K562 (cell line): ENCODE results near the gene PPP6C. TPM values are rescaled to one million over a fixed set of nuclear protein-coding genes. Genes with fewer than 3 reads are reported as not detected.
A peak's percentile ranks its signal among the peaks of the same experiment; 100 is the strongest.

Source experiments
- ATF1 ChIP-seq, 2 experiments: fragments of 450-650 bp in 1 of 2; IDR thresholded peaks; 2 replicates each; pipeline ENCODE4 v1.6.1; 2016; ENCODE audit warnings: missing compliant biosample characterization in 1 of 2, missing genetic modification characterization in 1 of 2
- ATF7 ChIP-seq: fragments of 450-650 bp; IDR thresholded peaks from 2 replicates; pipeline ENCODE4 v1.7.1; 2014; ENCODE audit warnings: mild to moderate bottlenecking, moderate library complexity
- BHLHE40 ChIP-seq: IDR thresholded peaks from 2 replicates; pipeline ENCODE4 v1.6.1; 2011; ENCODE audit warnings: low read length, improper control_type of control experiment
- C11orf30 ChIP-seq: fragments of 450-650 bp; IDR thresholded peaks from 2 replicates; pipeline ENCODE4 v1.6.1; 2016; ENCODE audit warnings: low read depth, mild to moderate bottlenecking
- CC2D1A ChIP-seq: fragments of 450-650 bp; IDR thresholded peaks from 2 replicates; pipeline ENCODE4 v1.6.1; 2017; ENCODE audit warnings: mild to moderate bottlenecking
- CHD2 ChIP-seq: IDR thresholded peaks from 2 replicates; pipeline ENCODE4 v1.6.1; 2011; ENCODE audit warnings: low read depth, low read length
- CREM ChIP-seq: IDR thresholded peaks from 2 replicates; pipeline ENCODE4 v1.6.1; 2014; ENCODE audit warnings: antibody characterized with exemption, low read depth
- ELF4 ChIP-seq: fragments of 450-650 bp; formaldehyde crosslinking; IDR thresholded peaks from 2 replicates; pipeline ENCODE4 v1.4.0; 2022; ENCODE audit warnings: missing genetic modification characterization
- SIN3A ChIP-seq, 2 experiments: fragments of 150-350 bp in 1 of 2; IDR thresholded peaks; 2 replicates each; pipeline ENCODE4 v1.6.1; 2011 to 2016; ENCODE audit warnings: borderline replicate concordance in 2 of 2, low read depth in 2 of 2, low read length in 2 of 2, mild to moderate bottlenecking in 2 of 2, moderate library complexity in 2 of 2; ENCODE audit not compliant: control insufficient read depth in 1 of 2
- SOX6 ChIP-seq: fragments of 450-650 bp; IDR thresholded peaks from 2 replicates; pipeline ENCODE4 v1.6.1; 2014; ENCODE audit warnings: mild to moderate bottlenecking
- polyA plus RNA-seq, 8 experiments: library from polyadenylated mRNA; depleted of rRNA in 4 of 8; stranded (reverse) in 5 of 8; unstranded in 3 of 8; fragments of >200 nt; fragmentation: Nextera tagmentation in 2 of 8; fragmentation: Illumina TruSeq in 1 of 8; extraction: Ambion mirVana in 2 of 8; extraction: Trizol in 1 of 8; gene quantifications; 2 replicates each; pipeline versions ENCODE4 v1.2.1 to v1.2.3, GENCODE V29; 2011 to 2014; ENCODE audit warnings: inconsistent platforms in 1 of 8, missing spikeins in 1 of 8
- total RNA-seq, 7 experiments: library from RNA; depleted of rRNA in 6 of 7; stranded (reverse); fragments of >200 nt in 6 of 7; fragmentation: Illumina TruSeq in 2 of 7; extraction: Trizol in 2 of 7; gene quantifications; 2 replicates each; pipeline versions ENCODE4 v1.2.1 to v1.2.3, GENCODE V29; 2011 to 2021; ENCODE audit warnings: low replicate concordance in 1 of 7
- TF ChIP-seq, protein P1 (sequence below), 2 experiments: fragments of 150-350 bp in 1 of 2; IDR thresholded peaks; 2 replicates each; pipeline ENCODE4 v1.6.1; 2012 to 2016; ENCODE audit warnings: low read depth in 2 of 2, low read length in 2 of 2, mild to moderate bottlenecking in 1 of 2, moderate library complexity in 1 of 2
- TF ChIP-seq, protein P2 (sequence below): fragments of 450-650 bp; IDR thresholded peaks from 2 replicates; pipeline ENCODE4 v1.6.1; 2016; ENCODE audit warnings: low read depth, mild to moderate bottlenecking, moderate library complexity
- TF ChIP-seq, protein P3 (sequence below), 2 experiments: fragments of 450-650 bp in 1 of 2; sonication (generic) in 1 of 2; formaldehyde crosslinking in 1 of 2; IDR thresholded peaks; 2 replicates each; pipeline versions ENCODE4 v1.7.1 to v1.9.0; 2016 to 2022; ENCODE audit warnings: inconsistent platforms in 1 of 2, mild to moderate bottlenecking in 1 of 2, missing genetic modification reagents in 1 of 2

The PPP6C gene
- total and polyA plus RNA-seq, 9 of the 15 experiments (the other 6 are each of a cell fraction or from before 2014, with no cell fraction given), result 18.8 to 44.8 (median 38.3) TPM

DNA sequence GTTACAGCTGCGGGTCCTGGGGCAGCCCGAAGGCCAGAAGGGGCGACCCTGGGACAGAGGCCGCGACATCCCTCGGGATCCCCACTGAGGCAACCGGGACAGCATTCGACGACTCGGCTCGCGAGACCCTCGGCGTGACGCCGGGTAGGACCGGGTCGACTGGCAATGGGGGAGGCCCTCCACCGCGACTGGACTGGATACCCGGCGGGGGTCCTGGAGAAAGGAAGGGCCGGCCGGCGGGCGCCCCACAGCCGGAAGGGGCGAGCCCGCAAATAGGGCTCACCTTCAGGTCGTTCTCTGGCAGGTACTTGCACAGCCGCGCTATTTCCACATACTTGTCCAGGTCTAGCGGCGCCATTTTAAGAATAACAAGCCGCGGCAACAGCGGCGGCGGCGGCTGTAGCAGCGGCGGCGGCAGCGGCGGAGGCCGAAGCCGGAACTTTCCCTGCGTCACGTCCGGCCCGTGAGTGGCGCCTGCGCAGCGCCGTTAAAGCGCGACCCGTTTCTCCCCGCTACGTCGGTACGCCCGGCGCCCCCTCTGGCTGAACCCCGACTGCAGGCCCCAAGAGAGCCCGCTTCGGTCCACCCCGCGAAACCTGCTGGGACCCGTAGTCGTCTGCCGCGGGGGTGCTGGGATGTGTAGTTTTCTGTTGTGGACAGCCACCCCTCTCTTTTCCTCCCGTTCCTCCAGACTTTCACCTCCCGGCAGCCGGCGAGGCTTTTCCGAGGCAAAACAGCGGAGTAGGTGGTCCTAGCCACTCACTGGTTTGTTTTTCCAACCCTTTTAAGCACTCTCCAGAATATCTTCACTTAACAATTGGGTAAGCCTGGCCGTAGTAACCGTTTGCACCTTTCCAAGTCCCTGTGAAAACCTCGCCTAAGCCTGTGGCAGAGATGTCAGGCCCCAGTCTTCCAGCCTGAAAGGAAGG lies at the start of gene PPP6C (continued):
- TF ChIP-seq, protein P1, sequence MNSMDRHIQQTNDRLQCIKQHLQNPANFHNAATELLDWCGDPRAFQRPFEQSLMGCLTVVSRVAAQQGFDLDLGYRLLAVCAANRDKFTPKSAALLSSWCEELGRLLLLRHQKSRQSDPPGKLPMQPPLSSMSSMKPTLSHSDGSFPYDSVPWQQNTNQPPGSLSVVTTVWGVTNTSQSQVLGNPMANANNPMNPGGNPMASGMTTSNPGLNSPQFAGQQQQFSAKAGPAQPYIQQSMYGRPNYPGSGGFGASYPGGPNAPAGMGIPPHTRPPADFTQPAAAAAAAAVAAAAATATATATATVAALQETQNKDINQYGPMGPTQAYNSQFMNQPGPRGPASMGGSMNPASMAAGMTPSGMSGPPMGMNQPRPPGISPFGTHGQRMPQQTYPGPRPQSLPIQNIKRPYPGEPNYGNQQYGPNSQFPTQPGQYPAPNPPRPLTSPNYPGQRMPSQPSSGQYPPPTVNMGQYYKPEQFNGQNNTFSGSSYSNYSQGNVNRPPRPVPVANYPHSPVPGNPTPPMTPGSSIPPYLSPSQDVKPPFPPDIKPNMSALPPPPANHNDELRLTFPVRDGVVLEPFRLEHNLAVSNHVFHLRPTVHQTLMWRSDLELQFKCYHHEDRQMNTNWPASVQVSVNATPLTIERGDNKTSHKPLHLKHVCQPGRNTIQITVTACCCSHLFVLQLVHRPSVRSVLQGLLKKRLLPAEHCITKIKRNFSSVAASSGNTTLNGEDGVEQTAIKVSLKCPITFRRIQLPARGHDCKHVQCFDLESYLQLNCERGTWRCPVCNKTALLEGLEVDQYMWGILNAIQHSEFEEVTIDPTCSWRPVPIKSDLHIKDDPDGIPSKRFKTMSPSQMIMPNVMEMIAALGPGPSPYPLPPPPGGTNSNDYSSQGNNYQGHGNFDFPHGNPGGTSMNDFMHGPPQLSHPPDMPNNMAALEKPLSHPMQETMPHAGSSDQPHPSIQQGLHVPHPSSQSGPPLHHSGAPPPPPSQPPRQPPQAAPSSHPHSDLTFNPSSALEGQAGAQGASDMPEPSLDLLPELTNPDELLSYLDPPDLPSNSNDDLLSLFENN (IDR thresholded peaks at IDR 0.05; ENCODE audit: low read depth in 2 of 2, low read length in 2 of 2), result 0 out of 4 replicates have a peak, but pooled peaks of 1 of the 2 experiments have one; percentile 51
- TF ChIP-seq CC2D1A (0 out of 2 replicates have a peak, but pooled peaks have one; percentile 31), CHD2 (peak; percentile 3), BHLHE40 (peak; percentile 76), C11orf30 (peak; percentile 91), CREM (peak; percentile 98), SIN3A (IDR thresholded peaks at IDR 0.05; ENCODE audit: borderline replicate concordance in 2 of 2, control insufficient read depth in 1 of 2, low read depth in 2 of 2, low read length in 2 of 2) (peak in 1 of 2 experiments; percentile 40; a peak in 2 of 4 replicates), ATF1 (CRISPR knock-in tag; IDR thresholded peaks at IDR 0.05) (peak; percentile 86), ATF1 (tag; IDR thresholded peaks at IDR 0.05) (peak; percentile 96), SOX6 (peak; percentile 61), ELF4 (CRISPR knock-in tag) (no peak), ATF7 (peak; percentile 87)
- TF ChIP-seq, protein P2, sequence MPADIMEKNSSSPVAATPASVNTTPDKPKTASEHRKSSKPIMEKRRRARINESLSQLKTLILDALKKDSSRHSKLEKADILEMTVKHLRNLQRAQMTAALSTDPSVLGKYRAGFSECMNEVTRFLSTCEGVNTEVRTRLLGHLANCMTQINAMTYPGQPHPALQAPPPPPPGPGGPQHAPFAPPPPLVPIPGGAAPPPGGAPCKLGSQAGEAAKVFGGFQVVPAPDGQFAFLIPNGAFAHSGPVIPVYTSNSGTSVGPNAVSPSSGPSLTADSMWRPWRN, result no peak
- TF ChIP-seq, protein P3, sequence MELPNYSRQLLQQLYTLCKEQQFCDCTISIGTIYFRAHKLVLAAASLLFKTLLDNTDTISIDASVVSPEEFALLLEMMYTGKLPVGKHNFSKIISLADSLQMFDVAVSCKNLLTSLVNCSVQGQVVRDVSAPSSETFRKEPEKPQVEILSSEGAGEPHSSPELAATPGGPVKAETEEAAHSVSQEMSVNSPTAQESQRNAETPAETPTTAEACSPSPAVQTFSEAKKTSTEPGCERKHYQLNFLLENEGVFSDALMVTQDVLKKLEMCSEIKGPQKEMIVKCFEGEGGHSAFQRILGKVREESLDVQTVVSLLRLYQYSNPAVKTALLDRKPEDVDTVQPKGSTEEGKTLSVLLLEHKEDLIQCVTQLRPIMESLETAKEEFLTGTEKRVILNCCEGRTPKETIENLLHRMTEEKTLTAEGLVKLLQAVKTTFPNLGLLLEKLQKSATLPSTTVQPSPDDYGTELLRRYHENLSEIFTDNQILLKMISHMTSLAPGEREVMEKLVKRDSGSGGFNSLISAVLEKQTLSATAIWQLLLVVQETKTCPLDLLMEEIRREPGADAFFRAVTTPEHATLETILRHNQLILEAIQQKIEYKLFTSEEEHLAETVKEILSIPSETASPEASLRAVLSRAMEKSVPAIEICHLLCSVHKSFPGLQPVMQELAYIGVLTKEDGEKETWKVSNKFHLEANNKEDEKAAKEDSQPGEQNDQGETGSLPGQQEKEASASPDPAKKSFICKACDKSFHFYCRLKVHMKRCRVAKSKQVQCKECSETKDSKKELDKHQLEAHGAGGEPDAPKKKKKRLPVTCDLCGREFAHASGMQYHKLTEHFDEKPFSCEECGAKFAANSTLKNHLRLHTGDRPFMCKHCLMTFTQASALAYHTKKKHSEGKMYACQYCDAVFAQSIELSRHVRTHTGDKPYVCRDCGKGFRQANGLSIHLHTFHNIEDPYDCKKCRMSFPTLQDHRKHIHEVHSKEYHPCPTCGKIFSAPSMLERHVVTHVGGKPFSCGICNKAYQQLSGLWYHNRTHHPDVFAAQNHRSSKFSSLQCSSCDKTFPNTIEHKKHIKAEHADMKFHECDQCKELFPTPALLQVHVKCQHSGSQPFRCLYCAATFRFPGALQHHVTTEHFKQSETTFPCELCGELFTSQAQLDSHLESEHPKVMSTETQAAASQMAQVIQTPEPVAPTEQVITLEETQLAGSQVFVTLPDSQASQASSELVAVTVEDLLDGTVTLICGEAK (IDR thresholded peaks at IDR 0.05), result peak; percentile 93
- TF ChIP-seq, protein P3 (CRISPR knock-in tag; IDR thresholded peaks at IDR 0.05), result no peak
